PC-9 (cell line): ENCODE results near the gene SUPT3H. TPM values are rescaled to one million over a fixed set of nuclear protein-coding genes. Genes with fewer than 3 reads are reported as not detected.
"Not testable (repeated sequence)": the region's sequence is repeated elsewhere in the genome, so short reads cannot be mapped to it uniquely, and the experiment has no call there.

Experiments used
- BruUV-seq: library from RNA; stranded (reverse); fragments of 400-500 nt; replicated peaks from 2 replicates; lab custom pipeline; 2021; lab: Mats Ljungman, UMichigan
- CTCF ChIA-PET: fragments of 300-600 bp; sonication (Branson Sonifier 250); formaldehyde crosslinking; loops from one replicate; lab custom pipeline; 2022; ENCODE audit warnings: antibody characterized with exemption; lab: Charles Lee
- POLR2A ChIA-PET: fragments of 300-600 bp; sonication (Branson Sonifier 250); formaldehyde crosslinking; loops from one replicate; lab custom pipeline; 2022; ENCODE audit warnings: antibody characterized with exemption; ENCODE audit not compliant: unreplicated experiment; lab: Charles Lee
- DNase-seq, 2 experiments: peaks; one replicate each; pipeline versions ENCODE4 v3.0.0 to v3.0.0-alpha.2; 2015 to 2022; ENCODE audit warnings: mixed read lengths in 1 of 2
- H2AFZ ChIP-seq: fragments of 200-600 bp; sonication (generic); 2 replicates; pipeline ENCODE4 v1.8.1; 2017; ENCODE audit warnings: antibody characterized with exemption
- H3F3A ChIP-seq: fragments of 200-600 bp; sonication (generic); 2 replicates; pipeline ENCODE4 v1.8.1; 2017; ENCODE audit warnings: antibody characterized with exemption, mild to moderate bottlenecking, low read depth; ENCODE audit not compliant: insufficient read depth
- H3K27ac ChIP-seq: fragments of 200-600 bp; sonication (generic); 2 replicates; pipeline ENCODE4 v1.6.1; 2016; ENCODE audit warnings: mixed run types
- H3K27me3 ChIP-seq: fragments of 200-600 bp; sonication (generic); 2 replicates; pipeline ENCODE4 v1.6.1; 2016; ENCODE audit warnings: low read depth, mixed run types; ENCODE audit not compliant: insufficient read depth
- H3K36me3 ChIP-seq: fragments of 200-600 bp; sonication (generic); 2 replicates; pipeline ENCODE4 v1.6.1; 2016; ENCODE audit warnings: low read depth, mixed run types
- H3K4me1 ChIP-seq: fragments of 200-600 bp; sonication (generic); replicated peaks from 2 replicates; pipeline ENCODE4 v1.6.1; 2016; ENCODE audit warnings: mixed run types; ENCODE audit not compliant: insufficient read depth
- H3K4me2 ChIP-seq: fragments of 200-600 bp; sonication (generic); 2 replicates; pipeline ENCODE4 v1.6.1; 2017; ENCODE audit warnings: mixed run types
- H3K4me3 ChIP-seq: fragments of 200-600 bp; sonication (generic); 2 replicates; pipeline ENCODE4 v1.6.1; 2016; ENCODE audit warnings: mixed run types
- H3K79me2 ChIP-seq: fragments of 200-600 bp; sonication (generic); 2 replicates; pipeline ENCODE4 v1.6.1; 2017; ENCODE audit warnings: low read depth, mixed run types
- H3K9me2 ChIP-seq: fragments of 200-600 bp; sonication (generic); 2 replicates; pipeline ENCODE4 v1.8.1; 2017; ENCODE audit warnings: mild to moderate bottlenecking; ENCODE audit not compliant: insufficient read depth
- H3K9me3 ChIP-seq: fragments of 200-600 bp; sonication (generic); 2 replicates; pipeline ENCODE4 v1.8.1; 2016; ENCODE audit warnings: low read depth; ENCODE audit not compliant: insufficient read depth
- H4K20me1 ChIP-seq: fragments of 200-600 bp; sonication (generic); 2 replicates; pipeline ENCODE4 v1.8.1; 2017; ENCODE audit not compliant: insufficient read depth
- EZH2 ChIP-seq: fragments of 200-600 bp; sonication (generic); IDR thresholded peaks from 2 replicates; pipeline ENCODE4 v1.8.0; 2017; ENCODE audit warnings: antibody characterized with exemption, low read depth
- intact Hi-C: fragments of 100-400 bp; cut with micrococcal nuclease; formaldehyde crosslinking; loops from one replicate; pipeline ENCODE4 v1.10.0; 2022; ENCODE audit not compliant: unreplicated experiment
- total RNA-seq: library from RNA; stranded (reverse); gene quantifications from 2 replicates; pipeline ENCODE4 v1.2.3, GENCODE V29; 2021
- TF ChIP-seq, protein P1 (sequence below): fragments of 200-600 bp; sonication (generic); conservative IDR thresholded peaks from 2 replicates; pipeline ENCODE4 v1.6.1; 2017; ENCODE audit warnings: mixed run types, antibody characterized with exemption, mild to moderate bottlenecking, moderate library complexity

SUPT3H gene
- total RNA-seq, 1 experiment from 2014 or later = 9.2 TPM

DNA sequence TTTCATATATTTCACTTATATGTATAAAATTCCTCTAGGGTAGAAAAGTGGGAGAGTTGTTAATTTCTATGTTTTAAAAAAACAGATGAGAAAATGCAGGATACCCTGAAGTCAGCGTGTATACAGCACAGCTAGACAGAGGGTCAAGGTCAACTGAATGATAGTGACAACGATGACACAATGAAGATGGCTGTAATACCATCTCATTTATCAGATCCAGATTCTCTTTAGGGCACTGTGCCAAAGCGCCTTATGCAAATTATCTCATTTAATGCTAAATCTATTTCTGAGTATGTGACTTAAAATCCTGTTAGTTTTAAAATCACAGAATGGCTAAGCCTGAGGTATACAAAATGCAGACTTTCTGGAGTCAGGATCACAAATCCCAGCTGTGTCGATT lies 481.0 kb downstream of the SUPT3H start:
- ChIA-PET CTCF (no interaction called here), POLR2A (no interaction called here)
- no peak overlapping the region for H3K4me2 ChIP-seq

DNA sequence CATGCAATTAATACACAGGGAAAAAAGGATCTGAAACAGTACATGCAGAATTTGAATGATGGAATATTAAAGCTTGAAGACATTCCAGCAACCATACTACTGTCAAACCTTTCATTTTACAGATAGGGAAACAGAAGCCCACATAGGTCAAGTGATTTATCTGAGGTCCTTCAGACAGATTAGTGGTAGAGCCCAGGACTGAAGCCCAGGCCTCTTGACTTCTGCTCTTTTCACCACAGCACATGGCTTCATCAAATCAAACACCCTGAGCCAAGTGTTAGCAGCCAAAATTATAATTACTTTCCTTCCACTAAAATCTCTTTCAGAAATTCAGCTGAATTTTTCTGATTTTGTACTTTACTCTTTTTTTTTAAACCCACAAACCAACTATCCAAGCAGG lies 485.2 kb downstream of the SUPT3H start:
- POLR2A ChIA-PET = no interaction called here
- intact Hi-C loops = no loop called here
- Histone ChIP-seq H3K79me2 (no peaks in the 10 kb centered on the region), H3K9me2 (no peaks in the 10 kb centered on the region), H3K27me3 (no peaks in the 10 kb centered on the region), H2AFZ (no peak overlapping the region), H3K4me1 (no peaks in the 10 kb centered on the region), H3K27ac (no peak overlapping the region), H3K36me3 (no peaks in the 10 kb centered on the region), H3F3A (no peaks in the 10 kb centered on the region), H3K4me2 (no peak overlapping the region), H3K4me3 (no peak overlapping the region), H3K9me3 (no peaks in the 10 kb centered on the region), H4K20me1 (no peaks in the 10 kb centered on the region)
- BruUV-seq = no TSS peak
- CTCF ChIA-PET = no interaction called here
- no peak for DNase-seq
- TF ChIP-seq EZH2 = no peak
- TF ChIP-seq, protein P1, sequence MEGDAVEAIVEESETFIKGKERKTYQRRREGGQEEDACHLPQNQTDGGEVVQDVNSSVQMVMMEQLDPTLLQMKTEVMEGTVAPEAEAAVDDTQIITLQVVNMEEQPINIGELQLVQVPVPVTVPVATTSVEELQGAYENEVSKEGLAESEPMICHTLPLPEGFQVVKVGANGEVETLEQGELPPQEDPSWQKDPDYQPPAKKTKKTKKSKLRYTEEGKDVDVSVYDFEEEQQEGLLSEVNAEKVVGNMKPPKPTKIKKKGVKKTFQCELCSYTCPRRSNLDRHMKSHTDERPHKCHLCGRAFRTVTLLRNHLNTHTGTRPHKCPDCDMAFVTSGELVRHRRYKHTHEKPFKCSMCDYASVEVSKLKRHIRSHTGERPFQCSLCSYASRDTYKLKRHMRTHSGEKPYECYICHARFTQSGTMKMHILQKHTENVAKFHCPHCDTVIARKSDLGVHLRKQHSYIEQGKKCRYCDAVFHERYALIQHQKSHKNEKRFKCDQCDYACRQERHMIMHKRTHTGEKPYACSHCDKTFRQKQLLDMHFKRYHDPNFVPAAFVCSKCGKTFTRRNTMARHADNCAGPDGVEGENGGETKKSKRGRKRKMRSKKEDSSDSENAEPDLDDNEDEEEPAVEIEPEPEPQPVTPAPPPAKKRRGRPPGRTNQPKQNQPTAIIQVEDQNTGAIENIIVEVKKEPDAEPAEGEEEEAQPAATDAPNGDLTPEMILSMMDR = no peak

More for the DNA sequence above, 481.0 kb downstream of the SUPT3H start:
- Histone ChIP-seq H3K4me1 (no peaks in the 10 kb centered on the region), H3K4me3 (no peak overlapping the region), H3K27me3 (no peaks in the 10 kb centered on the region), H3K9me2 (no peaks in the 10 kb centered on the region), H4K20me1 (no peaks in the 10 kb centered on the region), H3F3A (no peaks in the 10 kb centered on the region), H3K27ac (no peak overlapping the region), H3K9me3 (no peaks in the 10 kb centered on the region), H2AFZ (no peak overlapping the region), H3K36me3 (no peaks in the 10 kb centered on the region), H3K79me2 (no peaks in the 10 kb centered on the region)
- intact Hi-C loops = no loop called here
- BruUV-seq = no TSS peak
- no peak for DNase-seq
- TF ChIP-seq, protein P1 = no peak
- TF ChIP-seq EZH2 = no peak

DNA sequence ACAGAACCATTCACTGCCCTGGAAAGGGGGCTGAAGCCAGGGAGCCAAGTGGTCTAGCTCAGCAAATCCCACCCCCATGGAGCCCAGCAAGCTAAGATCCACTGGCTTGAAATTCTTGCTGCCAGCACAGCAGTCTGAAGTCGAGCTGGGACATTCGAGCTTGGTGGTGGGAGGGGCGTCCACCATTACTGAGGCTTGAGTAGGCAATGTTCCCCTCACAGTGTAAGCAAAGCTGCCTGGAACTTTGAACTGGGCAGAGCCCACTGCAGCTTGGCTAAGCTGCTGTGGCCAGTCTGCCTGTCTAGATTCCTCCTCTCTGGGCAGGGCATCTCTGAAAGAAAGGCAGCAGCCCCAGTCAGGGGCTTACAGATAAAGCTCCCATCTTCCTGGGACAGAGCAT lies 498.7 kb downstream of the SUPT3H start:
- H4K20me1 ChIP-seq, H2AFZ ChIP-seq, H3K36me3 ChIP-seq, H3K27me3 ChIP-seq, BruUV-seq, H3K9me3 ChIP-seq, H3K79me2 ChIP-seq, CTCF ChIA-PET, POLR2A ChIA-PET, H3K9me2 ChIP-seq, intact Hi-C loops, DNase-seq, H3K27ac ChIP-seq, H3K4me3 ChIP-seq, H3F3A ChIP-seq, H3K4me2 ChIP-seq, H3K4me1 ChIP-seq: not testable (repeated sequence)

DNA sequence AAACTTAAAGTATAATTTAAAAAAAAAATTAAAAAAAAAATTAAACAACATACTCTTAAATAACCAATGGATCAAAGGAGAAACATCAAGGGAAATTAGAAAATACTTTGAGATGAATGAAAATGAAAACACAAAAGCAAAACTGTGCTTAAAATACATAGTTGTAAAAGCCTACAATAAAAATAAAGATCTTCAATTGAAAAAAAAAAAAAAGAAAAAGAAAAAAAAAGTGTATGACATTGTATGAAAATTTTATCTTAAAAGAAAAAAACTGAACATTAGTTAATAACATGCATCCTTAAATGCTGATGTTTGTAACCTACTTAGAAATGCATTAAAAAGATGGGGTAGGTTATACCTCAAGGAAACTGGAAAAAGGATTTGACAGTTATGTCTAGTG lies 501.1 kb downstream of the SUPT3H start:
- H3K36me3 ChIP-seq, H3K79me2 ChIP-seq, H3K4me1 ChIP-seq, H3K27ac ChIP-seq, H3K9me2 ChIP-seq, H4K20me1 ChIP-seq, DNase-seq, H3K9me3 ChIP-seq, H3F3A ChIP-seq, POLR2A ChIA-PET, H2AFZ ChIP-seq, H3K4me2 ChIP-seq, H3K4me3 ChIP-seq, BruUV-seq, intact Hi-C loops, H3K27me3 ChIP-seq: not testable (repeated sequence)
- CTCF ChIA-PET = interaction anchor here (0.6 kb wide), 1 partner anchor 82 kb away, joined by 6 read pairs; no protein-coding TSS in a partner anchor
